ENCODE measurements around the gene GLIPR2. TPM values are rescaled to one million over a fixed set of nuclear protein-coding genes. Genes with fewer than 3 reads are reported as not detected.

Gene GLIPR2
- total RNA-seq, 1 experiment from 2014 or later: 0.75 TPM

- no peaks in the 10 kb centered on the region for H3K9me3 ChIP-seq (ENCODE audit: low read length)
- peak overlapping the region; percentile 26 for H3K4me2 ChIP-seq (ENCODE audit: low read depth, low read length, poor library complexity, severe bottlenecking)
- peak; percentile 38 for DNase-seq
- peak overlapping the region; percentile 14; the same call in 1 of the 2 replicates for H2AFZ ChIP-seq (ENCODE audit: low read length)
- H3K27ac ChIP-seq (ENCODE audit: low read length): no peak overlapping the region
- H3K36me3 ChIP-seq (ENCODE audit: insufficient read depth, low read length): no peaks in the 10 kb centered on the region
- peaks cover 4% of the 10 kb centered on the region; the same call in 1 of the 2 replicates for H3K4me1 ChIP-seq (ENCODE audit: low read length)
- no peaks in the 10 kb centered on the region for H4K20me1 ChIP-seq (ENCODE audit: insufficient read depth, low read depth, low read length)
- peak overlapping the region; percentile 35 for H3K9ac ChIP-seq (ENCODE audit: low read length)
- no peaks in the 10 kb centered on the region for H3K27me3 ChIP-seq (ENCODE audit: low read length)
- H3K79me2 ChIP-seq (ENCODE audit: low read length): no peaks in the 10 kb centered on the region
- H3K4me3 ChIP-seq (ENCODE audit: low read length): no peak overlapping the region
- H3K9me2 ChIP-seq (replicated peaks; ENCODE audit: insufficient read depth, low read length): no peaks in the 10 kb centered on the region
Observed at GRCh38 chr9:36142510-36143244, 6.1 kb downstream of the GLIPR2 start.

GRCh38 chr9:36143245-36143641 is 6.7 kb downstream of the GLIPR2 start:
- Histone ChIP-seq H3K79me2 (ENCODE audit: low read length) (no peaks in the 10 kb centered on the region), H3K9me2 (replicated peaks; ENCODE audit: insufficient read depth, low read length) (no peaks in the 10 kb centered on the region), H3K9me3 (ENCODE audit: low read length) (no peaks in the 10 kb centered on the region), H3K4me2 (ENCODE audit: low read depth, low read length, poor library complexity, severe bottlenecking) (no peak overlapping the region), H3K4me1 (ENCODE audit: low read length) (peaks cover 4% of the 10 kb centered on the region; the same call in 1 of the 2 replicates), H2AFZ (ENCODE audit: low read length) (peak overlapping the region; percentile 14; the same call in 1 of the 2 replicates), H3K27ac (ENCODE audit: low read length) (no peak overlapping the region), H3K4me3 (ENCODE audit: low read length) (no peak overlapping the region), H3K27me3 (ENCODE audit: low read length) (no peaks in the 10 kb centered on the region), H4K20me1 (ENCODE audit: insufficient read depth, low read depth, low read length) (no peaks in the 10 kb centered on the region), H3K9ac (ENCODE audit: low read length) (0 out of 2 replicates have a peak overlapping the region, but pooled peaks have one; percentile 35), H3K36me3 (ENCODE audit: insufficient read depth, low read length) (no peaks in the 10 kb centered on the region)
- no peak for DNase-seq

- Histone ChIP-seq H3K4me2 (ENCODE audit: low read depth, low read length, poor library complexity, severe bottlenecking) (no peak overlapping the region), H3K9me2 (replicated peaks; ENCODE audit: insufficient read depth, low read length) (no peaks in the 10 kb centered on the region), H3K79me2 (ENCODE audit: low read length) (no peaks in the 10 kb centered on the region), H3K36me3 (ENCODE audit: insufficient read depth, low read length) (no peaks in the 10 kb centered on the region), H3K4me3 (ENCODE audit: low read length) (no peak overlapping the region), H4K20me1 (ENCODE audit: insufficient read depth, low read depth, low read length) (no peaks in the 10 kb centered on the region), H3K9ac (ENCODE audit: low read length) (no peak overlapping the region), H2AFZ (ENCODE audit: low read length) (no peak overlapping the region), H3K4me1 (ENCODE audit: low read length) (peaks cover 4% of the 10 kb centered on the region; the same call in 1 of the 2 replicates), H3K9me3 (ENCODE audit: low read length) (no peaks in the 10 kb centered on the region), H3K27ac (ENCODE audit: low read length) (no peak overlapping the region), H3K27me3 (ENCODE audit: low read length) (no peaks in the 10 kb centered on the region)
- DNase-seq: peak; percentile 19
Observed at GRCh38 chr9:36144309-36145232, 8.0 kb downstream of the GLIPR2 start.

- no peak for DNase-seq
- H3K4me2 ChIP-seq (ENCODE audit: low read depth, low read length, poor library complexity, severe bottlenecking): no peak overlapping the region
- H3K27ac ChIP-seq (ENCODE audit: low read length): no peak overlapping the region
Observed at GRCh38 chr9:36145970-36146369, 9.4 kb downstream of the GLIPR2 start.

GRCh38 chr9:36146651-36147050 is 10.1 kb downstream of the GLIPR2 start:
- Histone ChIP-seq H2AFZ (ENCODE audit: low read length) (no peak overlapping the region), H3K36me3 (ENCODE audit: insufficient read depth, low read length) (no peaks in the 10 kb centered on the region), H3K9ac (ENCODE audit: low read length) (no peak overlapping the region), H3K9me3 (ENCODE audit: low read length) (no peaks in the 10 kb centered on the region), H3K4me1 (ENCODE audit: low read length) (peaks cover 8% of the 10 kb centered on the region), H3K27ac (ENCODE audit: low read length) (no peak overlapping the region), H3K4me2 (ENCODE audit: low read depth, low read length, poor library complexity, severe bottlenecking) (no peak overlapping the region), H3K9me2 (replicated peaks; ENCODE audit: insufficient read depth, low read length) (no peaks in the 10 kb centered on the region), H3K4me3 (ENCODE audit: low read length) (no peak overlapping the region), H4K20me1 (ENCODE audit: insufficient read depth, low read depth, low read length) (no peaks in the 10 kb centered on the region), H3K27me3 (ENCODE audit: low read length) (no peaks in the 10 kb centered on the region), H3K79me2 (ENCODE audit: low read length) (no peaks in the 10 kb centered on the region)
- DNase-seq: no peak

More at GRCh38 chr9:36145970-36146369, 9.4 kb downstream of the GLIPR2 start:
- Histone ChIP-seq H3K36me3 (ENCODE audit: insufficient read depth, low read length) (no peaks in the 10 kb centered on the region), H3K79me2 (ENCODE audit: low read length) (no peaks in the 10 kb centered on the region), H3K9me3 (ENCODE audit: low read length) (no peaks in the 10 kb centered on the region), H2AFZ (ENCODE audit: low read length) (no peak overlapping the region), H3K27me3 (ENCODE audit: low read length) (no peaks in the 10 kb centered on the region), H4K20me1 (ENCODE audit: insufficient read depth, low read depth, low read length) (no peaks in the 10 kb centered on the region), H3K9ac (ENCODE audit: low read length) (no peak overlapping the region), H3K4me1 (ENCODE audit: low read length) (peaks cover 4% of the 10 kb centered on the region; the same call in 1 of the 2 replicates), H3K4me3 (ENCODE audit: low read length) (no peak overlapping the region), H3K9me2 (replicated peaks; ENCODE audit: insufficient read depth, low read length) (no peaks in the 10 kb centered on the region)

- no peaks in the 10 kb centered on the region for H3K36me3 ChIP-seq (ENCODE audit: insufficient read depth, low read length)
- no peaks in the 10 kb centered on the region for H3K27me3 ChIP-seq (ENCODE audit: low read length)
- H3K27ac ChIP-seq (ENCODE audit: low read length): no peak overlapping the region
- H3K9me3 ChIP-seq (ENCODE audit: low read length): no peaks in the 10 kb centered on the region
- no peak overlapping the region for H3K9ac ChIP-seq (ENCODE audit: low read length)
- peaks cover 13% of the 10 kb centered on the region for H3K4me1 ChIP-seq (ENCODE audit: low read length)
- no peaks in the 10 kb centered on the region for H3K9me2 ChIP-seq (replicated peaks; ENCODE audit: insufficient read depth, low read length)
- no peaks in the 10 kb centered on the region for H4K20me1 ChIP-seq (ENCODE audit: insufficient read depth, low read depth, low read length)
- DNase-seq: no peak
- no peak overlapping the region for H2AFZ ChIP-seq (ENCODE audit: low read length)
- no peaks in the 10 kb centered on the region for H3K79me2 ChIP-seq (ENCODE audit: low read length)
- no peak overlapping the region for H3K4me2 ChIP-seq (ENCODE audit: low read depth, low read length, poor library complexity, severe bottlenecking)
- H3K4me3 ChIP-seq (ENCODE audit: low read length): no peak overlapping the region
Observed at GRCh38 chr9:36147441-36148175, 11.1 kb downstream of the GLIPR2 start.

- no peak for DNase-seq
- H3K4me2 ChIP-seq (ENCODE audit: low read depth, low read length, poor library complexity, severe bottlenecking): no peak overlapping the region
Observed at GRCh38 chr9:36148311-36149051, 11.9 kb downstream of the GLIPR2 start.

More at GRCh38 chr9:36148311-36149051, 11.9 kb downstream of the GLIPR2 start:
- H3K27me3 ChIP-seq (ENCODE audit: low read length): no peaks in the 10 kb centered on the region
- no peak overlapping the region for H3K4me3 ChIP-seq (ENCODE audit: low read length)
- no peaks in the 10 kb centered on the region for H4K20me1 ChIP-seq (ENCODE audit: insufficient read depth, low read depth, low read length)
- H3K9ac ChIP-seq (ENCODE audit: low read length): no peak overlapping the region
- H3K4me1 ChIP-seq (ENCODE audit: low read length): peaks cover 9% of the 10 kb centered on the region
- no peaks in the 10 kb centered on the region for H3K9me2 ChIP-seq (replicated peaks; ENCODE audit: insufficient read depth, low read length)
- no peaks in the 10 kb centered on the region for H3K36me3 ChIP-seq (ENCODE audit: insufficient read depth, low read length)
- H2AFZ ChIP-seq (ENCODE audit: low read length): no peak overlapping the region
- no peaks in the 10 kb centered on the region for H3K9me3 ChIP-seq (ENCODE audit: low read length)
- no peak overlapping the region for H3K27ac ChIP-seq (ENCODE audit: low read length)
- no peaks in the 10 kb centered on the region for H3K79me2 ChIP-seq (ENCODE audit: low read length)
